Occipital lobe (tissue), 2 donors: Measurements from ENCODE around the gene CDRT4. TPM values are rescaled to one million over a fixed set of nuclear protein-coding genes. Genes with fewer than 3 reads are reported as not detected.
"Not testable (repeated sequence)": the region's sequence is repeated elsewhere in the genome, so short reads cannot be mapped to it uniquely, and the experiment has no call there.

Experiments used
- DNase-seq: peaks from one replicate; lab custom pipeline; 2025; lab: John Stamatoyannopoulos, UW
- total RNA-seq: library from RNA; depleted of rRNA; stranded (reverse); fragments of >200 nt; gene quantifications from one replicate; pipeline ENCODE4 v1.2.3, GENCODE V29; 2014

The CDRT4 gene
- total RNA-seq = 10.0 TPM

DNA sequence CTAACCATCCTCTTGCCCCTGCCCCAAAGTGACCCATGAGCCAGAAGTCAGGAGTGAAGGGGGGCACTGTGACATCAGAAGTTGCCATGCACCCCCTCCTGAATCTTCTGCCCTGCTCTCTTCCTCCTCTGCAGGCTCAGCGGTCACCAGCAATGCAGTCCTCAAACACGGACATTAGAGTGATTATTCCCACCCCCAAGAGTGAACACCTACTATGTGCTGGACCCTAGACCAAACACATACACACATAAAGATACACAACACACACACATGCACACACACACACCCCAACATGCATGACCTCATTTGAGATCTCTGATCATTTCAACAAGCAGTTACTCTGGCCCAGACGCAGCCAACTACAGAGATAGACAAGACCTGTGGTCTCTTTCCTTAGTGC is at the start of gene CDRT4:
TSS of gene CDRT4 (minus strand) at position 30 of the 400 bp plus-strand sequence. CDS start 27,383 bp downstream, outside the sequence.
- no peak for DNase-seq

DNA sequence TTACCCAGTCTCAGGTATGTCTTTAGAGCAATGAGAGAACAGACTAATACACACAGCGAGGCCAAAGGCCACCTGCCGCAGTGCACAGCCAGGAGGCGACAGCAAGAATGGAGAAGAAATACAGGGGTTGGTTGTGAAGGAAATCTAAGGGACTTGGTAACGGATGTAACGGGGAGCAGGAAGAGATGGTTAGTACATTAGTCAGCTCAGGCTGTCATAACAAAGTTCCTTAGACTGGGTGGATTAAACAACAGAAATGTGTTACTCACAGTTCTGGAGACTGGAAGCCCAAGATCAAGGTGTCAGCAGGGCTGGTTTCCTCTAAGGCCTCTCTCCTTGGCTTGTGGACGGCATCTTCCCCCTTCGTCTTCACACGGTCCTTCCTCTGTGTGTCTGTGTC is 48.7 kb upstream of the CDRT4 start:
- DNase-seq = no peak

DNA sequence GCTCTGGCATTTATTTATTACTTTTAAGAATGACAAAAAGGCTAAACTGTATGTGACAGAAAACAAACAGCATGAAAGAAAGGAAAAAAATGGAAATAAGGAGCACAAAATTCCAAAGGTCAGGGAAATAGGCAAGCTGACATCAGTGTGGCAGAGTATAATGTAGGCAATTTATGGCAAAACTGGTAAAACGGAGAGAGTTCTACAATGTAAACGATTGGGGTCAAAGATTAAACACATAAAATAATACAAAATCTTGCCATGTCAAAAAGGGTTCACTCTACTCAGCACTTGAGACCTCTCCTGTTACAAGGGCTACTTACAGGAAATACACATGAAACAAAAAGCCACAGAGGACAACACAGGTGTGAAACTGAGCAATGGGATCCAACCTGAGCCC is 47.0 kb upstream of the CDRT4 start:
- DNase-seq = no peak

DNA sequence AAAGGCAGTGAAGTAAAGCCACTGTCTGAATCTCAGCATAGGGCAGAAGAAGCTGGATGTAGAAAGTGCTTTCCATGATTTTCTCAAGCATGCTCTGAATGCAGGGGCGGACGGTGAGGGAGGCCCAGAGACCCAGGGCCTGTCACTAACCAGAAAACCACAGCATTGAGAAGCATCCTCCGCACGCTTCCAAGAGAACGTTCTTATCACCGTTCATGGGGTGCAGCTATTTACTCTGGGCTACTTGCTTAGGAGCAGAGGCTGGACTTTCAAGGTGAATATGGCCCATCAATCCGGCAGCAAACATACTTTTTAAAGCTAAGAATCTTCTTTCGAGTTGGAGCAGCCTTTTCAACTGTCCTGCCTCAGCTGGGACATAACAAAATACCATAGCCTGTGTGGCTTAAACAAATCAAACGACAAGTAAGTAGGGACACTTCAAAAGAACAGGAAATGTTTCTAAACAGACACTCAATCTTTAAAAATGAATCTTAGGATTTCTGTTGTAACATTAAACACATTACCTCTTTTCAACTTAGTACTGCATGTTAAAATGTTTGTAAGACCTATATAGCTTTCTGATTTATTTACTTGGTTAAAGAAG is 46.5 kb upstream of the CDRT4 start:
- DNase-seq = no peak

DNA sequence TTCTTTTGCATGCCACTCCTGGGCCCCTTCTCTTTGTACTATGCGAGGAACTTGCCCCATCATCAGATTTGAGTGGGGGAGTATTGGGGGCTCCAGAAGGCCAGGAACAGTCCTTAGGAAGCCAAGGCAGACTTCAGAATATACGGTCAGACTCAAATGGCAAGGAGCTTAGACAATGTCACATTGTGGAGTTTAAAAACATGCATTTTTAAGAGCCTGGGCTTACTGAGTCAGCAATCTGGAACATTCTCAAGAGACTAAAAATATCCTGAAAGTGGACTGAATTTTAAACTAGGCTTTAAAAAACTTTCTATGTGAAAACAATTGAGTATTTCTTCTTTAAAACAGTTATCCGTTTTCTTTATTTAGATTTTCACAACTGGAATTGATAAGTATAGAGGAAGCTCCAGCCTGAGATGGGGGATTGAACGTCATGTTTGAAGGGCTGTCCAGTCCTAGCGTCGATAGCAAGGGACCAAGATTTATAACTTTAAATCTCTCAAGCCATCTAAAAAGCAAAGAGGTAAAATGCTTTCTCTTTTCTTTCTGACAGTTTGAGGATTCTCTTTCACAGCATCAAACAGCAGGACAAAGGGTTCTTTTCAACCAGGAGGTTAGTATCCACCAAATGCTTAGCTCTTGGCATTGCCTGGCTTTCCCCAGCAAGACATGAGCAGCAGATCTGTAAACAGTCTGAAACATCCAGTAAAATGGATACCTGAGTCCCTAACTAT is 45.8 kb upstream of the CDRT4 start:
- DNase-seq = no peak

DNA sequence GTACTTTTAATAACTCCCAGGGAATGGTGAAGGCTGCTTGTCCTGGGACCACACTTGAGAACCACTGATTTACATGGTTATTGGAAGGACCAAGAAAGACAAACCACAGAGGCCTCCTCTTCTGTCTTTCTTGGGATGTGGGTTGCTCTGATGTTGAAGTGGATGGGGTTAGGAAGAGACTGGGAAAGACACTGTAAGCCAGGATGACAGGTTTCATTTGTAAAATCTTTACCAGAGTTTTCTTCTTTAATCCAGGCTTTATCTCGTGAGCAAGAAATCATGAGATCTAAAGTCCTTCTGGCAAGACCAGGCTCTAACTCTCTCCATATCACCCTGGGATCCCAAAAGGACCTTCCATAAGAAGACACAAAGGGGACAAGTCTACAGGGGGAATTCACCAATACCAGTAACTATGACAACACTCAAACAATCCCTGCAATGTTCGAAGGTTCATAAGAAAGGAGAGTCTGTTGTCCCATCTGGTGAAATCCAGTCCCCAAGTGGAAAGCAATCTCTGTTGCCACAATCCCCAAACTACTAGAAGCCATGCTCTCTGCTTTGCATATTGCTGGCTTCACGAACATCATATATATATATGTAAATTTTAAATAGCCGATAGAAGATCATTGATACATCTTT is 44.8 kb upstream of the CDRT4 start:
- DNase-seq = no peak

DNA sequence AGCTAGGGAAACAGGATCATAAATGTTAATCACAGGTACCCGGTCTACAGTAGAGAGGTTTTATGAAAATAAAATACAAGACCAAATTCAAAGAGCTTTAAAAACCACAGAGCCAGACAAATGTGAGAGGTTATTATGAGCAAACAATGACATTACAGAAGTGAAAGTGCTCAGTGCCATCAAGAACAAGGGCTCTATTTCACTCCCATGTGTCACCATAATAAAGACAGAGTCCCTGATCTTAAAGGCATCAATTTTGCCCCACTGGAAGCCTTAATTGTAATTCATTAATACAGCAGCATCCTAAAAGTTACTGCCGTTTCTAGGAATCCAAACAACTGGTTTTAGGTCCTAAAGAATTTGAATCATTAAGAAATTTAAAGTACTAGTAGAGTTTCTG is 43.7 kb upstream of the CDRT4 start:
- DNase-seq = no peak

DNA sequence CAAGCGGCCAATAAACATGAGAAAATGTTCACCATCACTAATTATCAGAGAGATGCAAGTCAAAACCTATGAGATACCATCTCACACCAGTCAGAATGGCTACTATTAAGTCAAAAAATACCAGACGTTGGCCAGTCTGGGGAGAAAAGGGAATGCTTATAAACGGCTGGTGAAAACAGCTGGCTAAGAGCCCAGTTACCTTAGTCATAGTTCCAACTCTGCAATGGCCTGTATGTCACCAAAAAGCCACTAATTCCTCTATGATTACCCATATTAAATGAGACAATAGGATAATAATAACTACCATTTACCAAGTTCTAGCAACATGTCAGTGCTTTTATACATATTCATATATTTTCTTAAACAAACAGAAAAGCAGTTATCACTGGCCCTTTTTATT is 42.9 kb upstream of the CDRT4 start:
- DNase-seq = no peak

DNA sequence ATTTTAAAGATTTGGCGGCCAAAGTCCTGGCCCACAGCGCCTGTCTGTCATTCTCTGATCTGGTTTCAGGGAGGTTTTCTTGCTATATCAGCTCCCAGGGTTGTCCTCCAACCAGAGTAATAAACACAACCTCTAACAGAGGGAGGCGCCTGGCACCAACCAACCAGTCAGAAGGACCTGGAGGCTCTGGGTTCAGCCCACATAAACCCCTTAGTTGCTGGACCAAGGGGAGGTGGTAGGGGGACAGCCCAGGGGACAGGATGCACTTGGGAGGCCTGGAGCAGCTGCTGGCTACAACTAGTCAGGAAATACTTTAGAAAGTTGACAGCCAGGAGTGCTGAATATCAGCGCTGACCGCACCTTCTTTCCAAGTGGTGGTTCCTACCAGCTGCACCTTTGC is 41.7 kb upstream of the CDRT4 start:
- DNase-seq = no peak

DNA sequence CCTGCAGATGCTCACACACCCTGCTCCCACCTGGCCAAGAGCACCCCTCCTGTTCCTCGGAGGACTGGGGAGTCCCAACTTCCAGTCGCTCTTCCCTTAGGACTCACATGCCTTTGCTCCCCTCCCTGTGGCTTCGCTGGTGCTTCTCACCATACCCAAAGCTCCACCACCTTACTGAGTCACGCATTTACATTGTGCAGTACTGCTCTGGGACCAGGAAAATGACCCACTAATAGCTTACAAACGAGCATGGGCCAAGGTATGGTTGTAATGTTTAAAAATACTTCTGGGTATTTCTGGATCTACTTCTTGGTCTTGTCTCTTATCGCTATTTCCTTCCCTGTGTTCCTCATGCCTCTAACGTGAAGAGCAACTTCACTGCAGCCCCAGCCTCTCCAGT is 41.0 kb upstream of the CDRT4 start:
- no peak for DNase-seq

DNA sequence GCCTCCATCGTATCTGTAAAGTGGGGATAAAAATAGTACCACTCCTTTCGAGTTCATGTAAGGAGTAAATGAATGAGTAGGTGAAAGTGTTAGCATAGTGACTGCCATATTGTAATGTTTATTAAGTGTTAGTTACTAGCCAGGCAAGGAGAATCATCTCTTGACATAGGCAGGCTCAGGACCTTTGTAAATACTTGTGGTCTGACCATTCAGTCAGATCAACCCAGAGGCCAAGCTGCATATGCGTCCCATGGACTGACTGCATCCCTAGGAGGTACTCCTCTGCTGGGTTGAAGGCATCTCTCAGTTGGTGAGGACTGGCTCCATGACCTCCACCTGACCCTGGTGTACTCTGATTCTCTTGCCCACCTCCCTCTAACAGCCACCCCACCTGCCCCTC is 40.5 kb upstream of the CDRT4 start:
- DNase-seq = no peak

DNA sequence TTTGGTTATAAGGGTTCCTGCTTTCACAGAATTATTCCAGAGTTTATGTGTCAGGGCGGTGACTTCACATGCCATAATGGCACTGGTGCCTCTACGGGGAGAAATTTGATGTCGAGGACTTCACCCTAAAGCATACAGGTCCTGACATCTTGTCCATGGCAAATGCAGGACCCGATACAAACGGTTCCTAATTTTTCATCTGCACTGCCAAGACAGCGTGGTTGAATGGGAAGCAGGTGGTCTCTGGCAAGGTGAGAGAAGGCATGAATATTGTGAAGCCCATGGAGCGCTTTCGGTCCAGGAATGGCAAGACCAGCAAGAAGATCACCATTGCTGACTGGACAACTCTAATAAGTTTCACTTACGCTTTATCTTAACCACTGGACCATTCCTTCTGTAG is 39.6 kb upstream of the CDRT4 start:
- DNase-seq = no peak

DNA sequence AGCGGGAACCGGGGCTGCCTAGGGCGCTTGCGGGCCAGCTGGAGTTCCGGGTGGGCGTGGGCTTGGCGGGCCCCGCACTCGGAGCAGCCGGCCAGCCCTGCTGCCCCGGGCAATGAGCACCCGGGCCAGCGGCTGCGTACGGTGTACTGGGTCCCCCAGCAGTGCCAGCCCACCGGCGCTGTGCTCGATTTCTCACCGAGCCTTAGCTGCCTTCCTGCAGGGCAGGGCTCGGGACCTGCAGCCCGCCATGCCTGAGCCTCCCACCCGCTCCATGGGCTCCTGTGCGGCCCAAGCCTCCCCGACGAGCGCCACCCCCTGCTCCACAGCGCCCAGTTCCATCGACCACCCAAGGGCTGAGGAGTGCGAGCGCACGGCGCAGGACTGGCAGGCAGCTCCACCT is 38.3 kb upstream of the CDRT4 start:
- not testable (repeated sequence) for DNase-seq

DNA sequence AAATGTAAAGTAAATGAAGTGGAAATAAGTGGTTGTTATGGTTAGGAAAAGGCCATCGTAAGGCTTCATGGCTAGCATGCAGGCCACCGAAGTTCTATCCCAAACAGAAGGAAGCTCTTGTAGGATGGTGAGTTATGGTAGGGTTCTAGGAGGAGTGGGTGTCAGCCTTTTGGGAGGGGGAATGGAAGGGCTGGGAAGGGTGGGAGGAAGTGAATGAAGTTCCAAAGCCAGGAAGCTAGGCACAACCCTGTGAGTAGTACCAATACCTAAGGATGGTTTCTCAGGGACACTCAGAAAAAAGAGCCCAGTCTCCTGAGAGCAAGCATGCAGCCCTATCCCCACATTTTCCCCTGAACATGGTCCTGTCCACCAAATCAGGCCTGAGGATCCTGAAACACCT is 36.3 kb upstream of the CDRT4 start:
- no peak for DNase-seq

DNA sequence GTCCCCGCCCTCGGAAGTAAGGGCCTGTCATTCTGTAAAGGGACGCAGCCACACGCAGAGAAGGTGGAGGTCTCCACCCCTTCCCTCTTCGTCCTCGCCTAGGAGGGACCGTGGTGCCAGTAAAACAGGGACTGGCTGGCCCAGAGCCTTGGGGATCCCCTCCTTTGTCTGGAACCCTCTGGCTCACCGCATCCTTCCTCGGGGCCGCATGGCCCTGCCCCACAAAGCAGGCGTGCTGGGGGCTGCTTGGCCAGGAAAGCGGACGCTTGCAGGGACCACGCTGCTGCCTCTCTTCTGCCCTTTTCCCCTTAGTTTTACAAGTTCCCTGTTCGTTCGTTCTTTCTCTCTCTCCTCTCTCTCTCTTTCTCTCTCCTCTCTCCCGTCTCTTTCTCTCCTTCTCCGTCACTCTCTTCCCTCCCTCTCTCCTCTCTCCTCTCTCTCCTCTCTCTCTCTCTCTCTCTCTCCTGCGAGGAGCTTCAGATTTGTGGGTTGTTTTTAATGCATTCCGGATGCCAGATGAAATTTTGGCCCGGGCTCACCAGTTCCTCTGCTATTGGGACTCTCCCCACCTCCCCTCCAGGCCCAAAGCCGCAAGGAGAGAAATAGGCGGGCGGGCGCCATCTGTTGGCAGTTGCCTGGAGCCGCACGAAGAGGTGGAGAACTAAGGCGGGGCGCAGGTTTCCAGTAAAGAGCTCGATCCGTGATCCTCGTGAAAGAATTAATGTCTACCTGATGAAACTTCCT is 35.1 kb upstream of the CDRT4 start:
- DNase-seq = peak; percentile 58

DNA sequence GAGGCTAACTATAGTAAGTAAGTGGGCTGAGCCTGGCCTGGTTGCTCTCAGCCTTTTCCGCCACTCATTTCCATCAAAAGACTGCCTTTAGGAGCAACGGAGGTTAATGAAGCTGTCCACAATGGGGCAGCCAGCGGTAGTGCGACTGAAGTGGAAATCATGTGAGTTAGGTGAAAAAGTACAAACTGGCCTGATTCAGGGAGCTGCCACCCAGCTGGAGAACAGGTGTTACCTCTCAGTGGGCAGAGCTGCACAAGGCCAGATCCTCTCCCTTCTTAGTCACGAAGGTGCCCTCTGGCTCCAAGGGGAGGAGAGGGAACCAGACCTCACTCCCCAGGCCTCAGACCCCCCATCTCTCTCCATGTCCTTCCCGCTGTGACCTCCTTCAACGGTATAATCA is 34.4 kb upstream of the CDRT4 start:
- DNase-seq = no peak

DNA sequence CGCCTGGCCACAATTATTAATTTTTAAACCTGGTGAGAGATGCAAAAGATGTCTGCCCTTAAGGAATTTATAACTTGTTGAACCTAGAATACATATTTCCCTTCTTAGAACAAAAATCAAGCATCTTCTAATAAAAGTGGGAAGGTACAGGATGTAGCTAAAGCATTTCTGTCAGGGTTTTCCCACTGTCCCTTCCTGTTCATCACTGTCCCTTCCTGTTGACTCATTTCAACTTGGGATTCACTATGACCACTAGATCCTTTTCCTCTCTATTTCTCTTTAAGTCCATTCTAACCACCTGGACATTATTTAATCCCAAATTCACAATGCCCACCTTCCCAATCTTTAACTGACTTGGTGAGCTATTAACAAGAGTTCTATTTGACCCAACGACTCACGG is 33.9 kb upstream of the CDRT4 start:
- DNase-seq = no peak

DNA sequence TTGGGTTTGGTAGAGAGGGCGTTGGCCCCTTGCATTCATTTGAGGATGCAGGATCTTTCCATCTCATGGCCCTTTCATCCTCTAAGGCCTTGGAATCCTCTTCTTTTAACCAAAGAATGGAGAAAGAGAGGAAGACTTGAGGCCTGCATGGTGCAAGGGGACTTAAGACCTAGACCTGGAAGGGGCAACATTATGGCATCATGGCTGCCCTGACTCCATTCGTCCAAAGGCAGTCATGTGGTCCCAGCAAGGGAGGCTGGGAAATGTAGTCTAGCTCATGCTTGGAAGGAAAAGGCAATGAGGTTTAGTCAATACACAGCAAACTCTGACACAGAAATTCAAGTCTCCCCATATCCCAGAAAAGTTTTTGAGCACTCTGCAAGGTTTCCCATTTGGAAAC is 30.7 kb upstream of the CDRT4 start:
- DNase-seq = no peak

DNA sequence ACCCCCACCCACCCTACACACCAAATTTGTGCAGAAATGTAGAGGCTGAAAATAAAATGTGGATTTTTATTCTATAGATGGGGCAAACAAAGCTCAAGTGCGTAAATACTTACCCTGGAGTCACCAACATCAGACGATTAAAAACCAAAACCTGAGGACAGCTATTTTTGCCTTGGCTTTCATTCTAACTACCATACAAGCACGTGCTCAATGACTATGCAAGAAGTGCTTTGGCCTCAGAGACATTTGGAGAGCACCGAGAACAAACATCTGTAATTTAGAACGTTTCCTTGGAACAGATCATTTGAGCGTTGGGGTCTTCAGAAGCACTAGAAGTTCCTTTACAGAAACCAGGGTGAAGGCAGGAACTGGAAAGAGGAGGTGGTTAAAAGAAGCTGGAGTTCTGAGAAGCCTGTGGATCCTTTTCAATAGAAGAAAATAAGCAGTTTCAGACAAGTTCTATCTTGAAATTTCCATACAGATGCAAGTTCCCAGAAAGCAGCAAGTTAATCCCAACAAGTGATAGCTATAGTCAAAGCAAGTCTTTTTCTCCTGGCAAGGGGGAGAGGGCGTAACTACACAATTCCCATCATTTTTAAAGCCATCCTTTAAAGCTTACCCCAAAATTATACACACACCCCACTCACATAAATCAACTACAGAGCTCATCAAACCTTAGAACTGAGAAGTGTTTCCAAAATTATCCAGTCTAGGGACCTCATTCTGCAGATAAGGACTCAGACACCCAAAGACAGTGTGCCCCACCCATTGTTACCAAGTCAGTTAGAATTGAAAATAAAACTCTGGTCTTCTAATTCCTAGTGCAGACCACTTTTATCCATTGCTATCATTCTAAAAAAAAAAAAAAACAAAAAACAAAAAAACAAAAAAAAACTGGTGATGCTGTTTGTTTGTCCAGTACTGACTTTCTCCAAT is 29.6 kb upstream of the CDRT4 start:
- DNase-seq = no peak

DNA sequence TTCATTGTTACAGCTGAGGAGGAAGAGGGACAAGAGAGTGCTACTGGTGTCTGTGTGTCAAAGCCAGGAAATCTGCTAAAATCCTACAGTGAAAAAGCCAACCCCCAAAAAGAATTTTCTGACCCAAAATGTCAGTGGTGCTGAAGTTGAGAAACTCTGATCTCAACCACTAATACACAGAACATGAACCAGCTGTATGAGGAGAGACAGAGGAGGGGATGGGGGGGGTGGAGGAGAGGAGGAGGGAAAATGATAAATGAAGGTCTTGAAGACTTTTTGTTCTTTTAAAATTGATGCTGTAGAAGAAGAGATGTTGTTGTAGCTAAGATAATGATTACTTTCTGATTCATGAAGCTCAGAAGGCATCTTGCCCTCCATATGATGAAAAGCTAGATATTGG is 27.4 kb upstream of the CDRT4 start:
- DNase-seq = no peak

DNA sequence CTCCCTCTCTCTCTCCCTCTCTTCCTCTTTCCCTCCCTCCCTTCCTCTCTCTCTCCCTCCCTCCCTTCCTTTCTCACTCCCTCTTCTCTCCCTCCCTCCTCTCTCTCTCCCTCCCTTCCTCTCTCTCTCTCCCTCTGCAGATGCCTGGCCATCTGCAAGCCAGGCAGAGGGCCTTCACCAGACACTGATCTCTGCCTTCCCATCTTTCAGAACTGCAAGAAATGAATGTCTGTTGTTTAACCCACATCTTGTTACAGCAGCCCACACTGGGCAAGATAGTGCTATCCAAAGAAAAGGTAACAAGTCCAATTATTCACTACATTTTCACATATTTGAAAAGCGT is 26.2 kb upstream of the CDRT4 start:
- no peak for DNase-seq
